Mammary epithelial cell (primary cell): ENCODE results near the gene SPRY4.

ENCODE experiments used
- CTCF ChIP-seq, 2 donors: IDR thresholded peaks in 1 of 2; conservative IDR thresholded peaks in 1 of 2; 2 replicates each; pipeline ENCODE4 v1.5.1; 2011 to 2012; ENCODE audit warnings: inconsistent platforms in 2 of 2, low read length in 2 of 2, mild to moderate bottlenecking in 2 of 2, control low read depth in 1 of 2, low read depth in 1 of 2; ENCODE audit not compliant: insufficient read depth in 1 of 2; ENCODE audit errors: extremely low read depth in 1 of 2
- EZH2 ChIP-seq: IDR thresholded peaks from 2 replicates; pipeline ENCODE4 v1.6.1; 2012; ENCODE audit warnings: low read length, inconsistent platforms, borderline replicate concordance

- TF ChIP-seq CTCF (conservative IDR thresholded peaks at IDR 0.05 in 1 of 2, IDR thresholded peaks at IDR 0.05 in 1 of 2; ENCODE audit: extremely low read depth in 1 of 2, insufficient read depth in 1 of 2, low read depth in 1 of 2, low read length in 2 of 2), result no peak
- no peak for TF ChIP-seq EZH2
These were observed 33.8 kb upstream of the SPRY4 start for GRCh38 chr5:142358648-142359047.
